CD8-positive, alpha-beta memory T cell (primary cell): ENCODE data around the gene ERMARD. TPM values are rescaled to one million over a fixed set of nuclear protein-coding genes. Genes with fewer than 3 reads are reported as not detected.

Experiments
- CTCF ChIA-PET: fragments of 350-600 bp; sonication (Branson Sonifier 250); formaldehyde crosslinking; loops from one replicate; lab custom pipeline; 2021; ENCODE audit warnings: antibody characterized with exemption; lab: Charles Lee
- POLR2A ChIA-PET: fragments of 350-600 bp; sonication (Branson Sonifier 250); formaldehyde crosslinking; loops from one replicate; lab custom pipeline; 2021; ENCODE audit warnings: antibody characterized with exemption; lab: Charles Lee
- DNase-seq, 5 donors: peaks; one replicate each; pipeline versions ENCODE4 v3.0.0 to v3.0.0-alpha.2; 2020 to 2022; ENCODE audit warnings: mixed read lengths in 1 of 5
- H3K27ac ChIP-seq: one replicate; pipeline ENCODE4 v1.7.0; 2013; ENCODE audit warnings: low read depth, mild to moderate bottlenecking, low read length, moderate library complexity
- H3K27me3 ChIP-seq: 2 replicates; pipeline ENCODE4 v1.7.0; 2013; ENCODE audit warnings: low read length, mild to moderate bottlenecking; ENCODE audit not compliant: insufficient read depth, poor library complexity, severe bottlenecking
- H3K36me3 ChIP-seq: 2 replicates; pipeline ENCODE4 v1.7.0; 2013; ENCODE audit warnings: mild to moderate bottlenecking, low read length, moderate library complexity; ENCODE audit not compliant: insufficient read depth
- H3K4me1 ChIP-seq: 2 replicates; pipeline ENCODE4 v1.7.0; 2013; ENCODE audit warnings: mild to moderate bottlenecking, low read length, moderate library complexity; ENCODE audit not compliant: insufficient read depth
- H3K4me3 ChIP-seq: 2 replicates; pipeline ENCODE4 v1.7.0; 2013; ENCODE audit warnings: mild to moderate bottlenecking, low read length
- H3K9me3 ChIP-seq: 2 replicates; pipeline ENCODE4 v1.7.0; 2013; ENCODE audit warnings: mild to moderate bottlenecking, low read length
- H3K27ac Mint-ChIP-seq, 8 donors: one replicate each; pipeline ENCODE4 v1.8.0; 2020 to 2021; ENCODE audit warnings: mixed read lengths in 8 of 8, mild to moderate bottlenecking in 6 of 8, inconsistent platforms in 3 of 8, moderate library complexity in 3 of 8
- H3K27me3 Mint-ChIP-seq, 2 donors: one replicate each; pipeline ENCODE4 v1.8.0; 2020 to 2021; ENCODE audit warnings: mixed read lengths in 2 of 2, mild to moderate bottlenecking in 1 of 2, moderate library complexity in 1 of 2
- H3K36me3 Mint-ChIP-seq, 3 donors: one replicate each; pipeline ENCODE4 v1.8.0; 2020 to 2021; ENCODE audit warnings: mixed read lengths in 3 of 3, inconsistent platforms in 1 of 3, mild to moderate bottlenecking in 1 of 3
- H3K4me1 Mint-ChIP-seq, 3 donors: one replicate each; pipeline ENCODE4 v1.8.0; 2020 to 2021; ENCODE audit warnings: mixed read lengths in 3 of 3, inconsistent platforms in 1 of 3, mild to moderate bottlenecking in 1 of 3
- H3K4me3 Mint-ChIP-seq, 7 donors: one replicate each; pipeline ENCODE4 v1.8.0; 2020 to 2021; ENCODE audit warnings: mixed read lengths in 7 of 7, mild to moderate bottlenecking in 6 of 7, moderate library complexity in 4 of 7, inconsistent platforms in 2 of 7
- H3K9me3 Mint-ChIP-seq, 5 donors: one replicate each; pipeline ENCODE4 v1.8.0; 2020 to 2022; ENCODE audit warnings: mixed read lengths in 5 of 5, mild to moderate bottlenecking in 3 of 5, moderate library complexity in 2 of 5, inconsistent platforms in 1 of 5
- polyA plus RNA-seq: library from polyadenylated mRNA; unstranded; fragments of 300-500 nt; fragmentation: Illumina TruSeq; gene quantifications from one replicate; pipeline ENCODE4 v1.2.3, GENCODE V29; 2021
- total RNA-seq, 2 experiments: library from RNA; stranded (reverse); gene quantifications; one replicate each; pipeline ENCODE4 v1.2.3, GENCODE V29; 2021

ERMARD gene
- total RNA-seq (10 to 100 TPM; 26.2 to 27.9 TPM), polyA plus RNA-seq (12.1 TPM)

DNA sequence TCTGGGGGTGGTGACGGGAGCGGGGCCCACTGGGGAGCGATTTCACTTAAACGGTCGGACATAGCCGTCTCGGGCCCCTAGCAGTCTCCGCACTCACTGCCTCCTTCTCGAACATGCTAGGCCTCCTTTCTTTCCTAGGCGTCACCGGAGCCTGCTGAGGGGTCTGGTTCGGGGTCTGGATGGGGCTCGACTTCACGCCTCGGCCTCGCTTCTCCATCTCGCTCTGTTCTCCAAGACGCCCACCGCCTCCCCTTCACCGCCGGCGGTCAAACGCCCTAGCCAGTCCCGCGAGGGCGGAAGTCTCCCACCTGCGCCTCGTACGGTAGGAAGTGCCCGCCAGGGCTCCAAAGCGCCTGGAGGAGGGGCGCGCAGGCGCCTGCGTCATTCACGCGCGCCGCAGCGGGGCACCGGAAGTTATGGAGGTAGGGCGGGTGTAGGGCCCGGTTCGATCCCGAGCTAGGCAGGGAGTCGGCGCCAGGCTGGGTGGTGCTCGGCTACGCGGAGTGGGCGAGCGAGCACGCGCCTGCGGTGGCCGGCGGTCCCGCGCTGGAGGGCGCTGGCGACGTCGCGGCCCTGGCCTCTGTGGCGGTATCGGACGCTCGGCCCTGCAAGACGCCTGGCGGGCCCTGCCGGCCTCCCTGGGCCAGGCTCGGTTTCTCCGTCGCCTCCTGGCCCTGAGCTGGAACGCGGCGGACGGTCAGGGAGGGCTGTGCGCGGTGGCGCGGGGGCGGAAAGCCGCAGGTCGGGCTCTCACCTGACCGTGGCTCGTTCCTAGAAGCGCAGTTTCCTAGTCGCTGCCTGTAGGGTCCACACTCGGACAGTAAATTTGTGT, at the start of gene ERMARD, which contains the start of gene DYNLT2:
TSS of gene ERMARD (plus strand) at position 381 of the 832 bp plus-strand sequence. CDS start at position 417, 36 bp downstream.
TSS of gene DYNLT2 (minus strand) at position 331 of the 832 bp plus-strand sequence. CDS start at position 217, 114 bp downstream.
- H3K27me3 ChIP-seq = no peaks in the 10 kb centered on the region
- H3K9me3 Mint-ChIP-seq = peaks cover 0 to 2% (median 0%) of the 10 kb centered on the region in 5 donors
- ChIA-PET POLR2A (interaction anchor here (0.5 to 2.0 kb wide), 7 partner anchors 27 to 832 kb away, joined by 3 to 16 read pairs (median 7); partner anchors contain the start of genes C6orf120, PHF10, PSMB1 and TBP), CTCF (interaction anchor here (0.6 to 2.1 kb wide), 4 partner anchors 25 to 44 kb away, joined by 3 to 7 read pairs (median 4); no protein-coding TSS in a partner anchor)
- peak within 1 kb of the TSS; percentile 63 for H3K4me3 ChIP-seq
- H3K4me1 ChIP-seq = peaks cover 27% of the 10 kb centered on the region
- peak; percentile 87 to 96 (median 94) for DNase-seq
- peaks cover 0 to 14% (median 7%) of the 10 kb centered on the region in 3 donors for H3K36me3 Mint-ChIP-seq
- peak within 1 kb of the TSS; percentile 97 to 100 (median 99) for H3K4me3 Mint-ChIP-seq
- H3K27ac ChIP-seq = peak within 1 kb of the TSS; percentile 93
- no peaks in the 10 kb centered on the region for H3K27me3 Mint-ChIP-seq
- no peaks in the 10 kb centered on the region for H3K9me3 ChIP-seq
- no peaks in the 10 kb centered on the region for H3K36me3 ChIP-seq
- peaks cover 34 to 38% (median 35%) of the 10 kb centered on the region in 3 donors for H3K4me1 Mint-ChIP-seq
- H3K27ac Mint-ChIP-seq = peak within 1 kb of the TSS; percentile 97 to 100 (median 100)

GRCh38 chr6:169701954-169702839, 49.2 kb upstream of the ERMARD start, which contains the start of the genes C6orf120 and WDR27:
TSS of gene C6orf120 (plus strand) at chr6:169702126. CDS start at chr6:169702460, 334 bp downstream.
TSS of gene WDR27 (minus strand) at chr6:169702029. CDS start at chr6:169689005, 13,024 bp downstream.
- H3K4me1 ChIP-seq = peaks cover 46% of the 10 kb centered on the region
- Mint-ChIP-seq H3K27ac (peak within 1 kb of the TSS; percentile 94 to 97 (median 96)), H3K36me3 (peaks cover 0 to 35% (median 2%) of the 10 kb centered on the region in 3 donors), H3K27me3 (peaks cover 0 to 2% of the 10 kb centered on the region in 2 donors), H3K4me1 (peaks cover 49 to 58% (median 55%) of the 10 kb centered on the region in 3 donors), H3K9me3 (no peaks in the 10 kb centered on the region), H3K4me3 (peak within 1 kb of the TSS; percentile 88 to 96 (median 93))
- no peaks in the 10 kb centered on the region for H3K27me3 ChIP-seq
- no peaks in the 10 kb centered on the region for H3K9me3 ChIP-seq
- H3K36me3 ChIP-seq = no peaks in the 10 kb centered on the region
- H3K4me3 ChIP-seq = peak within 1 kb of the TSS; percentile 95
- DNase-seq = peak; percentile 95 to 98 (median 96)
- peak within 1 kb of the TSS; percentile 97 for H3K27ac ChIP-seq
- ChIA-PET CTCF (interaction anchor here (0.9 to 1.9 kb wide), 5 partner anchors 9 to 851 kb away, joined by 3 to 12 read pairs (median 4); partner anchors contain the start of gene PSMB1), POLR2A (interaction anchor here (0.7 to 4.6 kb wide), 8 partner anchors 16 to 882 kb away, joined by 3 to 69 read pairs (median 6); partner anchors contain the start of genes DYNLT2, ERMARD, PDCD2 and PHF10)

DNA sequence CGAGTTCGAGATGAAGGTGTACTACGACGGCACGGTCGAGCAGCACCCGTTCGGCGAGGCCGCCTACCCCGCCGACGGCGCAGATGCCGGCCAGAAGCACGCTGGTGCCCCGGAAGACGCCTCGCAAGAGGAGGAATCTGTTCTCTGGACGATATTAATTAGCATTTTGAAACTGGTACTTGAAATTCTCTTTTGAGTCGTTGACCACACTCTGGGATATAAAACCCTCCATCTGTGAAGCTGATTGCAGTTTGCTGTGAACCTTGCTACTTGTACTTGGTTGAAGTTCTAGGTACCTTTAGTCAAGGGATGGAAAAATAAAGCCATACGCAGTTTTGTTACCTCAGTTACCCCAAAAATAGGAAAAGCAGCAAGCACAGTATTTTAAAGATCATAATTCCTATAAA, 48.6 kb upstream of the ERMARD start:
- Mint-ChIP-seq H3K9me3 (no peaks in the 10 kb centered on the region), H3K4me3 (peak overlapping the region; percentile 85 to 96 (median 92)), H3K27me3 (peaks cover 0 to 2% of the 10 kb centered on the region in 2 donors), H3K36me3 (peaks cover 0 to 39% (median 2%) of the 10 kb centered on the region in 3 donors), H3K4me1 (peaks cover 51 to 61% (median 60%) of the 10 kb centered on the region in 3 donors), H3K27ac (peak overlapping the region; percentile 87 to 97 (median 96))
- H3K36me3 ChIP-seq = no peaks in the 10 kb centered on the region
- no peaks in the 10 kb centered on the region for H3K9me3 ChIP-seq
- ChIA-PET CTCF (interaction anchor here (0.9 to 1.9 kb wide), 3 partner anchors 11 to 19 kb away, joined by 3 to 12 read pairs (median 4); no protein-coding TSS in a partner anchor), POLR2A (interaction anchor here (1.0 to 4.6 kb wide), 6 partner anchors 15 to 881 kb away, joined by 3 to 69 read pairs (median 9); partner anchors contain the start of genes DYNLT2, ERMARD, PDCD2 and PHF10)
- DNase-seq = peak in 1 of 5 donors; percentile 19
- H3K27me3 ChIP-seq = no peaks in the 10 kb centered on the region
- peaks cover 46% of the 10 kb centered on the region for H3K4me1 ChIP-seq
- H3K4me3 ChIP-seq = peak overlapping the region; percentile 95
- H3K27ac ChIP-seq = peak overlapping the region; percentile 97

GRCh38 chr6:169707772-169708171, 43.6 kb upstream of the ERMARD start:
- no peaks in the 10 kb centered on the region for H3K27me3 Mint-ChIP-seq
- peaks cover 30% of the 10 kb centered on the region for H3K4me1 ChIP-seq
- CTCF ChIA-PET = interaction anchor here (1.3 kb wide), 2 partner anchors 44 to 82 kb away, joined by 3 read pairs; partner anchors contain the start of genes DYNLT2 and ERMARD
- no peak overlapping the region for H3K27ac ChIP-seq
- no peak overlapping the region for H3K4me3 Mint-ChIP-seq
- no peak overlapping the region for H3K4me3 ChIP-seq
- H3K4me1 Mint-ChIP-seq = peaks cover 36 to 54% (median 45%) of the 10 kb centered on the region in 3 donors
- H3K36me3 Mint-ChIP-seq = peaks cover 0 to 71% (median 4%) of the 10 kb centered on the region in 3 donors
- no peaks in the 10 kb centered on the region for H3K9me3 ChIP-seq
- peaks cover 10% of the 10 kb centered on the region for H3K36me3 ChIP-seq
- H3K27me3 ChIP-seq = no peaks in the 10 kb centered on the region
- H3K27ac Mint-ChIP-seq = peak overlapping the region in 2 of 8 donors; percentile 10 to 56
- no peaks in the 10 kb centered on the region for H3K9me3 Mint-ChIP-seq
- POLR2A ChIA-PET = no interaction called here
- DNase-seq = no peak

DNA sequence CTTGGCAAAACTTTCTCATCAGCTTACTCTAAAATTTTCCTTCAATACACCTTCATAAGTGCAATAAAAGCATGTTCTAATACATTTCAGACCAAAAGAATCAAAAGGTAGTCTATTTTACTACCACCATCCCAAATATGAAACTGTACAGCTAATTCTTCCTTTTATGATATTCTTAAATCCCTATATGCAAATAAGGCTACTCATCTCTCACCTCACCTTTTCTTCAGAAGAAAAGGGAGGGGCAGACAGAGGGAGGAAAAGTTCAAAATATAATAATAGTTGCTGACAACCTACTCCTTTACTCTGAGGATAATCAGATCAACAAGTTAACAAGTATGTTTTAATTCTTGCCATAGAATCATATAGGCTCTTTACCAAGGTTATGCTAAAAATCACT, 42.1 kb upstream of the ERMARD start:
- no peak overlapping the region for H3K27ac ChIP-seq
- H3K9me3 ChIP-seq = no peaks in the 10 kb centered on the region
- Mint-ChIP-seq H3K4me3 (no peak overlapping the region), H3K27ac (peak overlapping the region in 1 of 8 donors; percentile 26), H3K9me3 (no peaks in the 10 kb centered on the region), H3K27me3 (no peaks in the 10 kb centered on the region), H3K36me3 (peaks cover 0 to 68% (median 4%) of the 10 kb centered on the region in 3 donors), H3K4me1 (peaks cover 22 to 39% (median 30%) of the 10 kb centered on the region in 3 donors)
- no peak for DNase-seq
- H3K4me3 ChIP-seq = no peak overlapping the region
- peaks cover 14% of the 10 kb centered on the region for H3K4me1 ChIP-seq
- no peaks in the 10 kb centered on the region for H3K27me3 ChIP-seq
- H3K36me3 ChIP-seq = peaks cover 17% of the 10 kb centered on the region
- POLR2A ChIA-PET = no interaction called here
- CTCF ChIA-PET = interaction anchor here (0.8 to 1.6 kb wide), 3 partner anchors 8 to 81 kb away, joined by 3 to 6 read pairs (median 4); no protein-coding TSS in a partner anchor

GRCh38 chr6:169710009-169710408, 41.4 kb upstream of the ERMARD start:
- ChIA-PET POLR2A (no interaction called here), CTCF (interaction anchor here (1.3 to 1.6 kb wide), 2 partner anchors 15 to 80 kb away, joined by 4 to 6 read pairs; no protein-coding TSS in a partner anchor)
- Mint-ChIP-seq H3K36me3 (peaks cover 4 to 71% (median 9%) of the 10 kb centered on the region in 3 donors), H3K4me3 (no peak overlapping the region), H3K27ac (no peak overlapping the region), H3K27me3 (no peaks in the 10 kb centered on the region), H3K9me3 (no peaks in the 10 kb centered on the region), H3K4me1 (peaks cover 17 to 32% (median 22%) of the 10 kb centered on the region in 3 donors)
- no peak overlapping the region for H3K27ac ChIP-seq
- no peak overlapping the region for H3K4me3 ChIP-seq
- peaks cover 24% of the 10 kb centered on the region for H3K36me3 ChIP-seq
- peaks cover 7% of the 10 kb centered on the region for H3K4me1 ChIP-seq
- H3K9me3 ChIP-seq = no peaks in the 10 kb centered on the region
- H3K27me3 ChIP-seq = no peaks in the 10 kb centered on the region
- DNase-seq = no peak
